Heart left ventricle (tissue), 16 donors: ENCODE results near the gene PLEKHM3. TPM values are rescaled to one million over a fixed set of nuclear protein-coding genes. Genes with fewer than 3 reads are reported as not detected.

Experiments used
- ATAC-seq, 4 donors: fragments of 200-7000 bp; cut with Tn5 transposase; one replicate each; pipeline ENCODE4 v1.9.1; 2020 to 2022; ENCODE audit warnings: moderate library complexity in 4 of 4, mild to moderate bottlenecking in 3 of 4, moderate number of reproducible peaks in 1 of 4
- DNase-seq, 5 donors: peaks; one replicate each; pipeline ENCODE4 v3.0.0-alpha.2; 2020
- H3K27ac ChIP-seq, 12 donors: fragments of 200-600 bp; sonication (generic) in 4 of 12; one replicate each; pipeline versions ENCODE4 v1.5.0 to v1.8.0; 2016 to 2022; ENCODE audit warnings: mild to moderate bottlenecking in 2 of 12
- H3K27me3 ChIP-seq, 9 donors: fragments of 200-600 bp; sonication (generic) in 2 of 9; one replicate each; pipeline versions ENCODE4 v1.5.1 to v1.8.0; 2016 to 2022; ENCODE audit warnings: mild to moderate bottlenecking in 3 of 9
- H3K36me3 ChIP-seq, 9 donors: fragments of 200-600 bp; sonication (generic) in 2 of 9; one replicate each; pipeline versions ENCODE4 v1.5.0 to v1.8.0; 2018 to 2022; ENCODE audit warnings: mild to moderate bottlenecking in 2 of 9
- H3K4me1 ChIP-seq, 12 donors: fragments of 200-600 bp; sonication (generic) in 4 of 12; one replicate each; pipeline versions ENCODE4 v1.5.0 to v1.8.0; 2016 to 2022; ENCODE audit warnings: mild to moderate bottlenecking in 3 of 12
- H3K4me3 ChIP-seq, 12 donors: fragments of 200-600 bp; sonication (generic) in 4 of 12; one replicate each; pipeline versions ENCODE4 v1.5.0 to v1.8.0; 2017 to 2022; ENCODE audit warnings: mild to moderate bottlenecking in 9 of 12, moderate library complexity in 4 of 12
- H3K9me3 ChIP-seq, 12 donors: fragments of 200-600 bp; sonication (generic) in 4 of 12; one replicate each; pipeline versions ENCODE4 v1.5.0 to v1.8.0; 2016 to 2022; ENCODE audit warnings: mild to moderate bottlenecking in 1 of 12
- POLR2A ChIP-seq, 2 donors: fragments of 450-650 bp; IDR thresholded peaks; one replicate each; pipeline ENCODE4 v1.6.1; 2017; ENCODE audit warnings: antibody characterized with exemption in 2 of 2, mild to moderate bottlenecking in 2 of 2, moderate library complexity in 2 of 2
- WGBS, 4 donors: extraction: QIAGEN DNeasy Blood & Tissue Kit in 2 of 4; methylation state at CpG; one replicate each; pipeline versions ENCODE4 v1.1.5 to v1.1.7; 2013 to 2018; 5-methylcytosine and 5-hydroxymethylcytosine counted together
- intact Hi-C, 10 donors: fragments of 100-400 bp; cut with DNase I; formaldehyde crosslinking; loops; one replicate each; pipeline versions ENCODE4 v1.11.1 to v1.14.2; 2022
- polyA plus RNA-seq, 2 donors: library from polyadenylated mRNA; stranded (reverse); fragments of 200-250 nt; gene quantifications; one replicate each; pipeline ENCODE4 v1.2.3, GENCODE V29; 2013
- total RNA-seq, 9 donors: library from RNA; depleted of rRNA in 2 of 9; stranded (reverse); fragments of >200 nt in 2 of 9; fragmentation: NEBNext Ultra II Directional in 3 of 9; extraction: Animal tissue kit (Norgen Biotek cat#: 25700) in 3 of 9; gene quantifications; one replicate each; pipeline versions ENCODE4 v1.1.0 to v1.2.4, GENCODE V29; 2016 to 2023
- TF ChIP-seq, protein P1 (sequence below), 12 donors: fragments of 200-600 bp; sonication (generic) in 4 of 12; IDR thresholded peaks; one replicate each; pipeline versions ENCODE4 v1.5.0 to v1.8.0; 2018 to 2022; ENCODE audit warnings: antibody characterized with exemption in 12 of 12, mild to moderate bottlenecking in 5 of 12
- donor health status: ischemic (EF 13 %, LVEDD 7.1; RV severe dilation, severe dysfunction).
- donor health status: healthy with polysubstance abuse.
- donor health status: DM: no; HTN: yes; CAD: no.
- donor health status: DM: no; HTN: no; CAD: no.
- donor health status: ischemic (EF 25% LVEDD 6.9; RV normal size, moderate dysfunction).
- donor health status: ischemic (EF 25% LVEDD 5.7; RV mildly dilated, moderate dysfunction).
- donor health status: healthy.
- donor health status: DM: yes; HTN: yes; CAD: no.
- donor health status: ischemic (EF 35%, LVEDD 5.7; RV mildly dilated, moderate dysfunction).
- donor health status: nonischemic (EF 11% LVEDD 7.7; RV severe dilation, severe dysfunction).
- donor health status: DM: yes; HTN: yes; CAD: no.
- donor health status: PGD.
- donor health status: ischemic (EF 29% LVEDD 5.4; RV normal size, mild dysfunction).
- donor health status: nonischemic (EF 23%, LVEDD 6.1; RV moderate dilation, normal function).

The PLEKHM3 gene
- total and polyA plus RNA-seq, 11 donors, result 5.2 to 28.3 (median 17.0) TPM

- intact Hi-C loops, result no loop called here
- ATAC-seq (no peak), DNase-seq (no peak)
- Histone ChIP-seq H3K9me3 (no peaks in the 10 kb centered on the region), H3K4me1 (peaks cover 0 to 21% (median 5%) of the 10 kb centered on the region in 12 donors), H3K27ac (no peak overlapping the region), H3K27me3 (no peaks in the 10 kb centered on the region), H3K36me3 (peaks cover 0 to 1% (median 0%) of the 10 kb centered on the region in 9 donors), H3K4me3 (no peak overlapping the region)
- TF ChIP-seq POLR2A (IDR thresholded peaks at IDR 0.05), result no peak
- TF ChIP-seq, protein P1, sequence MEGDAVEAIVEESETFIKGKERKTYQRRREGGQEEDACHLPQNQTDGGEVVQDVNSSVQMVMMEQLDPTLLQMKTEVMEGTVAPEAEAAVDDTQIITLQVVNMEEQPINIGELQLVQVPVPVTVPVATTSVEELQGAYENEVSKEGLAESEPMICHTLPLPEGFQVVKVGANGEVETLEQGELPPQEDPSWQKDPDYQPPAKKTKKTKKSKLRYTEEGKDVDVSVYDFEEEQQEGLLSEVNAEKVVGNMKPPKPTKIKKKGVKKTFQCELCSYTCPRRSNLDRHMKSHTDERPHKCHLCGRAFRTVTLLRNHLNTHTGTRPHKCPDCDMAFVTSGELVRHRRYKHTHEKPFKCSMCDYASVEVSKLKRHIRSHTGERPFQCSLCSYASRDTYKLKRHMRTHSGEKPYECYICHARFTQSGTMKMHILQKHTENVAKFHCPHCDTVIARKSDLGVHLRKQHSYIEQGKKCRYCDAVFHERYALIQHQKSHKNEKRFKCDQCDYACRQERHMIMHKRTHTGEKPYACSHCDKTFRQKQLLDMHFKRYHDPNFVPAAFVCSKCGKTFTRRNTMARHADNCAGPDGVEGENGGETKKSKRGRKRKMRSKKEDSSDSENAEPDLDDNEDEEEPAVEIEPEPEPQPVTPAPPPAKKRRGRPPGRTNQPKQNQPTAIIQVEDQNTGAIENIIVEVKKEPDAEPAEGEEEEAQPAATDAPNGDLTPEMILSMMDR (IDR thresholded peaks at IDR 0.05), result no peak
- WGBS, 4 donors, result 81 to 90% (median 87%) methylated on average over 3 of the region's 3 CpGs
Observed at GRCh38 chr2:207988975-207989374, 36.4 kb downstream of the PLEKHM3 start.

- no peak for TF ChIP-seq POLR2A (IDR thresholded peaks at IDR 0.05)
- Histone ChIP-seq H3K4me1 (peaks cover 0 to 13% (median 0%) of the 10 kb centered on the region in 12 donors), H3K27me3 (no peaks in the 10 kb centered on the region), H3K4me3 (no peak overlapping the region), H3K27ac (no peak overlapping the region), H3K36me3 (no peaks in the 10 kb centered on the region), H3K9me3 (no peaks in the 10 kb centered on the region)
- intact Hi-C loops, result no loop called here
- no peak for DNase-seq
- WGBS, 4 donors, result 93 to 100% (median 97%) methylated on average over 4 of the region's 4 CpGs
- ATAC-seq, result no peak
Observed at GRCh38 chr2:207987025-207987716, 38.2 kb downstream of the PLEKHM3 start.

GRCh38 chr2:207984765-207985480 is 40.4 kb downstream of the PLEKHM3 start:
- DNase-seq (no peak), ATAC-seq (no peak)
- Histone ChIP-seq H3K27ac (no peak overlapping the region), H3K9me3 (no peaks in the 10 kb centered on the region), H3K36me3 (no peaks in the 10 kb centered on the region), H3K4me3 (no peak overlapping the region), H3K4me1 (peaks cover 0 to 13% (median 0%) of the 10 kb centered on the region in 12 donors), H3K27me3 (no peaks in the 10 kb centered on the region)
- WGBS, 4 donors, result 95 to 98% (median 97%) methylated on average over 3 of the region's 3 CpGs
- intact Hi-C loops, result no loop called here
- TF ChIP-seq POLR2A (IDR thresholded peaks at IDR 0.05), result no peak
- TF ChIP-seq, protein P1 (IDR thresholded peaks at IDR 0.05), result no peak

- peak in 1 of 4 donors; percentile 7 for ATAC-seq
- peaks cover 0 to 13% (median 0%) of the 10 kb centered on the region in 12 donors for H3K4me1 ChIP-seq
- H3K27me3 ChIP-seq, result no peaks in the 10 kb centered on the region
- no peak for TF ChIP-seq POLR2A (IDR thresholded peaks at IDR 0.05)
- TF ChIP-seq, protein P1 (IDR thresholded peaks at IDR 0.05), result no peak
- intact Hi-C loops, result no loop called here
- no peak overlapping the region for H3K27ac ChIP-seq
- WGBS, 4 donors, result 78 to 87% (median 84%) methylated on average over 2 of the region's 2 CpGs
- H3K36me3 ChIP-seq, result no peaks in the 10 kb centered on the region
- H3K4me3 ChIP-seq, result no peak overlapping the region
- H3K9me3 ChIP-seq, result no peaks in the 10 kb centered on the region
- no peak for DNase-seq
Observed at GRCh38 chr2:207983641-207984042, 41.7 kb downstream of the PLEKHM3 start.
